GM12874 (cell line): ENCODE results near the gene TMTC1.

ENCODE experiments used
- TF ChIP-seq, protein P1 (sequence below): IDR thresholded peaks from 2 replicates; pipeline ENCODE4 v1.5.1; 2011; ENCODE audit warnings: low read depth, mild to moderate bottlenecking, control low read depth, low read length, moderate library complexity; ENCODE audit not compliant: insufficient read depth

TMTC1 gene

DNA sequence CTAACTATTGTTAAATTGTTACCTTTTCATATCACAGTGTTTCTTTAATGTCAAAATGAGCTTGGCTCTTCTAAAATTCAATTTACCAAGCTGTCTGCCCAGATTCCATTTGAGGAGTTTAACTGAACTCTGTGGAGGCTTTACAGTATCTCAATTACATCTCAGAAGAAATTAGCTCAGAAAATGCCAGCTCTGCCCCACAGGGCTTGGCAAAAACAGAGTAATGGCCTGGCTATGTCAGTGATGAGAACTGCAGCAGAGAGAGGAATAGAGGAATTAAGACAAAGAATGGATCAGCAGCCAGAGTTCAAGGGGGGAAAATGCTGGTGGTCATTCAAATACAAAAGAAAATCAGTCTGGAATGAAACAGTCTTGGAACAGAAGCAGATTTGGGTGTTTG, 15.8 kb upstream of the TMTC1 start:
- TF ChIP-seq, protein P1, sequence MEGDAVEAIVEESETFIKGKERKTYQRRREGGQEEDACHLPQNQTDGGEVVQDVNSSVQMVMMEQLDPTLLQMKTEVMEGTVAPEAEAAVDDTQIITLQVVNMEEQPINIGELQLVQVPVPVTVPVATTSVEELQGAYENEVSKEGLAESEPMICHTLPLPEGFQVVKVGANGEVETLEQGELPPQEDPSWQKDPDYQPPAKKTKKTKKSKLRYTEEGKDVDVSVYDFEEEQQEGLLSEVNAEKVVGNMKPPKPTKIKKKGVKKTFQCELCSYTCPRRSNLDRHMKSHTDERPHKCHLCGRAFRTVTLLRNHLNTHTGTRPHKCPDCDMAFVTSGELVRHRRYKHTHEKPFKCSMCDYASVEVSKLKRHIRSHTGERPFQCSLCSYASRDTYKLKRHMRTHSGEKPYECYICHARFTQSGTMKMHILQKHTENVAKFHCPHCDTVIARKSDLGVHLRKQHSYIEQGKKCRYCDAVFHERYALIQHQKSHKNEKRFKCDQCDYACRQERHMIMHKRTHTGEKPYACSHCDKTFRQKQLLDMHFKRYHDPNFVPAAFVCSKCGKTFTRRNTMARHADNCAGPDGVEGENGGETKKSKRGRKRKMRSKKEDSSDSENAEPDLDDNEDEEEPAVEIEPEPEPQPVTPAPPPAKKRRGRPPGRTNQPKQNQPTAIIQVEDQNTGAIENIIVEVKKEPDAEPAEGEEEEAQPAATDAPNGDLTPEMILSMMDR = no peak

DNA sequence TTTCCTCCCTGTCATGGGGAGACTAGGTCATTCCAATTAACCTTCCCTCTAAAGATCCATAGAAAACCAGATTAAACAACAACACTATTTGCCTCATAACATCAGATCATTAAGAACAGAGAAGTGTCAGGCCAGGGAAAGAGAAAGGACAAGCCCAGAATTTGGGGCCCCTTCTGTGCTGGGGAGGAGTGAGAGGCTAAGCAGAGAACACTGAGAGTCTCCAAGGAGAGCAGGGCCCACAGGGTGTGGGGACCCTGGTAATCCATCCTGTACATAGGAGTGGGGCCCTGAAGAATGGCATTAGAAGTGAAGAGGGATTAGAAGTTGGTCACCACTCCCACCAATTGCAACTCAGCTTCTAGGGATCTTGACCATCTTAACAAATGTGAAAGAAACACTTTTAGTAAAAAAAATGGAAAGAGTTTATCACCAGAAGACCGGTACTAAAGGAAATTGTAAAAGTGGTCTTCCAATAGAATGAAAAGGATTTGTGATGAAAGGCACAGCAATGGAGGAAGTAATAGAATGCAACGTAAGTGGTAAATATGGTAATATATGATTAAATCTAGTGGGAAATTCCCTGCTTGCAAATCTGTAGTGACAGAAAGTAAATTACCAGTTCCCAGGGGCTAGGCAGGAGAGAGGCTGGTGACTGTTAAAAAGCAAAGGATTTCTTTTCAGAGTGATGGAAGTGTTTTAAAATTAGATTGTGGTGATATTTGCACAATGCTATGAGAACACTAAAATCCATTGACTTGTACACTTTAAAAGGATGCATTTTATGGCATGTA, 14.0 kb upstream of the TMTC1 start:
- TF ChIP-seq, protein P1 = no peak

DNA sequence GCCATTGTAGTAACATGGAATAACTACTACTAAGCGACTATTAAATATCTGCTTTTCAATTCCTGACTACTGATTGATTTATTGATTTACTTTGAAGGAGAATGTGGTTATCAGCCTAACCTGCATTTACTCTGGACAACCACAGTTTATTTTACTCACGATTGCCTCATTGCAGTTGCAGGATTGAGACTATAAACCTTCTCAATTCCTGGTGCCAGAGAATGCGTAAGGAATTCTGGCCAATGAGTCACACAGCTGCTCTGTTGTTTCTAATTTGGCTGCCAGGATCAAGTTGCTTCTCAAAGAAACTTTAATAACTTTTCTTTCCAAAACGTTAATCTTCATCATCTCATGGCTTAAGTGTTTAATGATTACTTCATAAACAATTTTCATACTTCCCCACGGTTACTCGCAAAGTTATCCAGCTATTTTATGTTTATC, 13.1 kb upstream of the TMTC1 start:
- TF ChIP-seq, protein P1 = no peak

DNA sequence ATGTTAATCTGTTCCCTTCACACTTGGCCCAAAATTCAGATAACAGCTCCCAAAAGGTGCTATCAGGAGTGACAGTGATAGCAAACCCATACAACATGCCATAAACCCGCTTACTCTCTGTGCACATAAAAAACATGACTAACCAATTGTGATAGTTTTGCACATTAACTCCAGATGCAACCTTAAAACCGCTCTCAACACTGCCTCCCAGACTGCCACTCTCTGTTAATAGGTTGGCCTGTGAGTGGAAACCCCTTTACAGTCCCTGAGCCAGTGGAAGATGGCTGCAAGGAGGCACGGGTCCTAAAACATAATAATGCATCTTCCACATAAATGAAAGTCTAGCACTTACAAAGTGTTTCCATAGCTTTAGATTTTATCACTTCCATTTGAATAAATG, 12.0 kb upstream of the TMTC1 start:
- TF ChIP-seq, protein P1 = no peak

DNA sequence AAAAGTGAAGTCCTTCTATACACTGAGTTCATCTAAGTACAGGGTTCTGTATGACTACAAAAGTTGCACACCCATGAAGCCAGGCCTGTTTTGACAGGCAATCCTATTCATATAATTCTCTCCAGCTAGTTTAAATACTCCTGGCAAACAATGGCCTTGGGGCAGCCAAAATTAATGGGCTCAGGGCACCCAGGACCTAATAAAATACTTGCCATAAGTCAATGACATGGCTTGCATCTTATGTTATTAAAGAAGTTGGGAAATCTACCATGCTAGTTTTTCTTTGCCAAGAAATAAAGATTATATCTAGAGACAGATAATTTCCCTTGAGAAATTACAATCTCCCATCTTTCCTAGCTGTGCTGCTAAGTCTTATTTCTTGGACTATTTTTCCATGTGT, 11.1 kb upstream of the TMTC1 start:
- TF ChIP-seq, protein P1 = no peak

DNA sequence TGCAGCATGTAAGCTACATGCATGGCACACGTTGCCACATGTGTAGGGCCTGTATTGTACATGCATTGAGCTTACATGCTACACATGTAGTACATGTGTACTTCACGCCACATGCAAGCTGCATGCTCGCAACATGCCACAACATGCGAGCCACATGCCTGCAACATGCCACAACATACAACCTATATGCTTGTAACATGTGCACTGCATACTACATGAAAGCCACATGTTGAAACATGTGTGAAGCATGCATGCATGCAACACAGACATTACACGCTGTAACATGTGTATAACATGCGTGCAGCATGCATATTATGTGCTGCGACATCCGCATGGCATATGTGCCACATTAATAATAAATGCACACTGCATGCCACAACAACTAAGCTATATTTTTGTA, 9.1 kb upstream of the TMTC1 start:
- TF ChIP-seq, protein P1 = no peak

DNA sequence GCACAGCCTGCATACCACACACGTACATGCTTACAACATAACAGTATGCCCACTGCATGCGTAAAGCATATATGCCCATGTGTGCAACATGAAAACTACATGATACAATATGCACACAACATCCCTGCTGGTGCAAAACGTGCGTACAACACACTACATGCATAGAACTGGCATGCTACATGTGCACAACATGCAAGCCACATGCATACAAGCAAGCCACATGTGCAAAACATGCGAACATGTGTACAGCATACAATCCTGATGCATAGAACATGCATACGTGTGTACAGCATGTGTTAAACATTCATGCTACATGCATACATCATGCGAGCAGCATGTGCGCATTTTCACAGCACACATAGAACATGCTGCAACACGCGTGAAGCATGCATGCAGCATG, 8.4 kb upstream of the TMTC1 start:
- TF ChIP-seq, protein P1 = no peak
